ENCODE data around the gene CATSPER1. TPM values are rescaled to one million over a fixed set of nuclear protein-coding genes. Genes with fewer than 3 reads are reported as not detected.
A peak's percentile ranks its signal among the peaks of the same experiment; 100 is the strongest.

The CATSPER1 gene
- total and polyA plus RNA-seq, 2 of the 13 experiments (the other 11 are each of a cell fraction or from before 2014, with no cell fraction given): 0.17 TPM; not detected in 1

DNA sequence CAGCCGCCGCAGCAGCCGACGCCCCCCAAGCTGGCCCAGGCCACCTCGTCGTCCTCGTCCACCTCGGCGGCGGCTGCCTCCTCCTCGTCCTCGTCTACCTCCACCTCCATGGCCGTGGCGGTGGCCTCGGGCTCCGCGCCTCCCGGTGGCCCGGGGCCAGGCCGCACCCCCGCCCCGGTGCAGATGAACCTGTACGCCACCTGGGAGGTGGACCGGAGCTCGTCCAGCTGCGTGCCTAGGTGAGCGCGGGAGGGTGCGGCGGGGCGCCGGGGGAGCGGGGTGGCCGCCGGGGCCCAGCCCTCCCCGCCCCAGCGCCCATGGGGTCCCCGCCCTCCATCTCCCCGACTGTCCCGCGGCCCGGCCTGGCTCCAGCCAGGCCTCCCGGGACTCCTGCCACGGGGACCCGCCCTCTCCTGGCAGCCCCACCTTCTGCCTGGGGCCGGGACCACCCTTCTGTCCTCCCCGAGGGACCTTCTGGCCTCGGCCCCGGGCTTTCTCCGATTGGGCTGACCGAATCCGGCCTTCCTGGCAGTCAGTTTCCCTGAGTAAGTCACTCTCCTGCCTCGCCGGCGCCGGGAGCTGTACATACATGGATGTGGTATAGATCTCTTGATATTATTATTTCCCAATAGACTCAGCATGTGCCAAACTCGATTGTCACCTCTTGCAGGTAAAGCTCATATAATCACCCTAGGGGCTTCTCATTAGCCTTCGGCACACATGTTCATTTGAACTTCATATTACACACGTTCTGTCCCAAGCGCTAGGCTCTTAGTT, 44.5 kb upstream of the CATSPER1 start:
- Histone ChIP-seq H3K9me3 (ENCODE audit: low read length) (no peaks in the 10 kb centered on the region), H3K36me3 (replicated peaks in 1 of 2; ENCODE audit: control insufficient read depth in 1 of 2, insufficient read depth in 2 of 2, low read length in 2 of 2) (peaks cover 11 to 30% of the 10 kb centered on the region in 2 experiments), H4K20me1 (ENCODE audit: insufficient read depth, low read length) (no peaks in the 10 kb centered on the region), H3K9ac (ENCODE audit: insufficient read depth, low read depth, low read length) (peak overlapping the region; percentile 82), H2AFZ (ENCODE audit: low read length) (no peak overlapping the region), H3K79me2 (ENCODE audit: insufficient read depth, low read length) (peaks cover 21% of the 10 kb centered on the region), H3K27me3 (ENCODE audit: control insufficient read depth in 1 of 2, insufficient read depth in 2 of 2, low read length in 2 of 2) (no peaks in the 10 kb centered on the region), H3K27ac (ENCODE audit: extremely low read length, insufficient read depth, low read length) (peak overlapping the region; percentile 44), H3K4me1 (ENCODE audit: insufficient read depth, low read length) (peaks cover 59% of the 10 kb centered on the region), H3K4me2 (ENCODE audit: low read depth, low read length) (peak overlapping the region; percentile 89), H3K4me3 (replicated peaks in 1 of 3; ENCODE audit: insufficient read depth in 1 of 3, low read depth in 2 of 3, low read length in 3 of 3) (peak overlapping the region; percentile 82 to 88 (median 86))
- BruUV-seq (replicated peaks): no TSS peak
- POLR2A ChIA-PET: interaction anchor here (0.7 to 5.1 kb wide), 5 partner anchors 15 to 49 kb away, joined by 3 to 40 read pairs (median 4); partner anchors contain the start of gene SF3B2
- FAIRE-seq: no peak
- in situ Hi-C loops (cut with HindIII; ENCODE audit: extremely low pct_ligation_motif_present, low pct_unique_long_range_greater_than_20kb) (no loop called here), intact Hi-C loops (cut with micrococcal nuclease; ENCODE audit: unreplicated experiment) (loop anchor here (5.0 kb wide), 1 partner anchor 47 kb away; no protein-coding TSS in a partner anchor)
- CTCF ChIA-PET (ENCODE audit: low intra/inter-chr PET ratio, low total read pairs): no interaction called here
- no peak for DNase-seq (ENCODE audit: low spot score)
- ATAC-seq: peak; percentile 37
- 3% methylated on average over 31 of the region's 60 CpGs for WGBS (ENCODE audit: low lambda C conversion rate)
- TF ChIP-seq, protein P1, sequence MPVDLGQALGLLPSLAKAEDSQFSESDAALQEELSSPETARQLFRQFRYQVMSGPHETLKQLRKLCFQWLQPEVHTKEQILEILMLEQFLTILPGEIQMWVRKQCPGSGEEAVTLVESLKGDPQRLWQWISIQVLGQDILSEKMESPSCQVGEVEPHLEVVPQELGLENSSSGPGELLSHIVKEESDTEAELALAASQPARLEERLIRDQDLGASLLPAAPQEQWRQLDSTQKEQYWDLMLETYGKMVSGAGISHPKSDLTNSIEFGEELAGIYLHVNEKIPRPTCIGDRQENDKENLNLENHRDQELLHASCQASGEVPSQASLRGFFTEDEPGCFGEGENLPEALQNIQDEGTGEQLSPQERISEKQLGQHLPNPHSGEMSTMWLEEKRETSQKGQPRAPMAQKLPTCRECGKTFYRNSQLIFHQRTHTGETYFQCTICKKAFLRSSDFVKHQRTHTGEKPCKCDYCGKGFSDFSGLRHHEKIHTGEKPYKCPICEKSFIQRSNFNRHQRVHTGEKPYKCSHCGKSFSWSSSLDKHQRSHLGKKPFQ (CRISPR knock-in tag; IDR thresholded peaks at IDR 0.05; ENCODE audit: insufficient replicate concordance): no peak
- TF ChIP-seq, protein P2, sequence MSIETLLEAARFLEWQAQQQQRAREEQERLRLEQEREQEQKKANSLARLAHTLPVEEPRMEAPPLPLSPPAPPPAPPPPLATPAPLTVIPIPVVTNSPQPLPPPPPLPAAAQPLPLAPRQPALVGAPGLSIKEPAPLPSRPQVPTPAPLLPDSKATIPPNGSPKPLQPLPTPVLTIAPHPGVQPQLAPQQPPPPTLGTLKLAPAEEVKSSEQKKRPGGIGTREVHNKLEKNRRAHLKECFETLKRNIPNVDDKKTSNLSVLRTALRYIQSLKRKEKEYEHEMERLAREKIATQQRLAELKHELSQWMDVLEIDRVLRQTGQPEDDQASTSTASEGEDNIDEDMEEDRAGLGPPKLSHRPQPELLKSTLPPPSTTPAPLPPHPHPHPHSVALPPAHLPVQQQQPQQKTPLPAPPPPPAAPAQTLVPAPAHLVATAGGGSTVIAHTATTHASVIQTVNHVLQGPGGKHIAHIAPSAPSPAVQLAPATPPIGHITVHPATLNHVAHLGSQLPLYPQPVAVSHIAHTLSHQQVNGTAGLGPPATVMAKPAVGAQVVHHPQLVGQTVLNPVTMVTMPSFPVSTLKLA (IDR thresholded peaks at IDR 0.05): no peak
- TF ChIP-seq TGIF2 (CRISPR knock-in tag; IDR thresholded peaks at IDR 0.05): no peak
- no peak for TF ChIP-seq MBNL3 (CRISPR knock-in tag; conservative IDR thresholded peaks at IDR 0.05)
- TF ChIP-seq SOX13 (IDR thresholded peaks at IDR 0.05): no peak
- TF ChIP-seq SOX13 (CRISPR knock-in tag; conservative IDR thresholded peaks at IDR 0.05 in 1 of 2, IDR thresholded peaks at IDR 0.05 in 1 of 2): no peak
- no peak for TF ChIP-seq ZNF747 (CRISPR knock-in tag; IDR thresholded peaks at IDR 0.05; ENCODE audit: borderline replicate concordance)
- no peak for TF ChIP-seq HNF4A (CRISPR knock-in tag; IDR thresholded peaks at IDR 0.05)
- TF ChIP-seq ZFP62 (CRISPR knock-in tag; IDR thresholded peaks at IDR 0.05): no peak
- TF ChIP-seq, protein P3, sequence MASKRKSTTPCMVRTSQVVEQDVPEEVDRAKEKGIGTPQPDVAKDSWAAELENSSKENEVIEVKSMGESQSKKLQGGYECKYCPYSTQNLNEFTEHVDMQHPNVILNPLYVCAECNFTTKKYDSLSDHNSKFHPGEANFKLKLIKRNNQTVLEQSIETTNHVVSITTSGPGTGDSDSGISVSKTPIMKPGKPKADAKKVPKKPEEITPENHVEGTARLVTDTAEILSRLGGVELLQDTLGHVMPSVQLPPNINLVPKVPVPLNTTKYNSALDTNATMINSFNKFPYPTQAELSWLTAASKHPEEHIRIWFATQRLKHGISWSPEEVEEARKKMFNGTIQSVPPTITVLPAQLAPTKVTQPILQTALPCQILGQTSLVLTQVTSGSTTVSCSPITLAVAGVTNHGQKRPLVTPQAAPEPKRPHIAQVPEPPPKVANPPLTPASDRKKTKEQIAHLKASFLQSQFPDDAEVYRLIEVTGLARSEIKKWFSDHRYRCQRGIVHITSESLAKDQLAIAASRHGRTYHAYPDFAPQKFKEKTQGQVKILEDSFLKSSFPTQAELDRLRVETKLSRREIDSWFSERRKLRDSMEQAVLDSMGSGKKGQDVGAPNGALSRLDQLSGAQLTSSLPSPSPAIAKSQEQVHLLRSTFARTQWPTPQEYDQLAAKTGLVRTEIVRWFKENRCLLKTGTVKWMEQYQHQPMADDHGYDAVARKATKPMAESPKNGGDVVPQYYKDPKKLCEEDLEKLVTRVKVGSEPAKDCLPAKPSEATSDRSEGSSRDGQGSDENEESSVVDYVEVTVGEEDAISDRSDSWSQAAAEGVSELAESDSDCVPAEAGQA (IDR thresholded peaks at IDR 0.05; ENCODE audit: low read depth): no peak
- TF ChIP-seq, protein P3 (CRISPR knock-in tag; IDR thresholded peaks at IDR 0.05; ENCODE audit: borderline replicate concordance): no peak
- TF ChIP-seq HOXA7 (CRISPR knock-in tag; IDR thresholded peaks at IDR 0.05): no peak
- TF ChIP-seq, protein P4, sequence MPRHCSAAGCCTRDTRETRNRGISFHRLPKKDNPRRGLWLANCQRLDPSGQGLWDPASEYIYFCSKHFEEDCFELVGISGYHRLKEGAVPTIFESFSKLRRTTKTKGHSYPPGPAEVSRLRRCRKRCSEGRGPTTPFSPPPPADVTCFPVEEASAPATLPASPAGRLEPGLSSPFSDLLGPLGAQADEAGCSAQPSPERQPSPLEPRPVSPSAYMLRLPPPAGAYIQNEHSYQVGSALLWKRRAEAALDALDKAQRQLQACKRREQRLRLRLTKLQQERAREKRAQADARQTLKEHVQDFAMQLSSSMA (CRISPR knock-in tag; IDR thresholded peaks at IDR 0.05): no peak
- TF ChIP-seq SAFB2 (CRISPR knock-in tag; IDR thresholded peaks at IDR 0.05; ENCODE audit: borderline replicate concordance, low read depth): no peak
